GM04503 (cell line): Measurements from ENCODE around the gene ODF4.

Experiments
- DNase-seq: peaks from one replicate; pipeline ENCODE4 v3.0.0-alpha.2; 2012; ENCODE audit warnings: low read depth

ODF4 gene, protein sequence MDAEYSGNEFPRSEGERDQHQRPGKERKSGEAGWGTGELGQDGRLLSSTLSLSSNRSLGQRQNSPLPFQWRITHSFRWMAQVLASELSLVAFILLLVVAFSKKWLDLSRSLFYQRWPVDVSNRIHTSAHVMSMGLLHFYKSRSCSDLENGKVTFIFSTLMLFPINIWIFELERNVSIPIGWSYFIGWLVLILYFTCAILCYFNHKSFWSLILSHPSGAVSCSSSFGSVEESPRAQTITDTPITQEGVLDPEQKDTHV

DNA sequence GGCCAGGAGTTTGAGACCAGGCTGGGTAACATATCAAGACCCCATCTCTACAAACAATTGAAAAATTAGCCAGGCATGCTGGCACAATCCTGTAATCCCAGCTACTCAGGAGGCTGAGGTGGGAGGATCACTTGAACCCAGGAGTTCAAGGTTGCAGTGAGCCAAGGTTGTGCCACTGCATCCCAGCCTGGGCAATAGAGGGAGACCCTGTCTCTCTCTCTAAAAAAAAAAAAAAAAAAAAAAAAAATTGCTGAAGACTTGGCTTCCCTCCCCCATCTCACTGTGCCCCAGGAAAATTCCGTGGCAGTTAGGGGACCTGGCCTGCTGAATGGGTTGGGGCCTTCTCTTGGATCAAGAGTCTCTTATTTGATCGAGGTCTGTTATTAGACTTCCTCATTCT, at the start of gene ODF4:
ODF4 (plus strand) TSS at position 301 of the 400 bp plus-strand sequence. CDS start 212 bp downstream, outside the sequence.
- DNase-seq, result no peak

DNA sequence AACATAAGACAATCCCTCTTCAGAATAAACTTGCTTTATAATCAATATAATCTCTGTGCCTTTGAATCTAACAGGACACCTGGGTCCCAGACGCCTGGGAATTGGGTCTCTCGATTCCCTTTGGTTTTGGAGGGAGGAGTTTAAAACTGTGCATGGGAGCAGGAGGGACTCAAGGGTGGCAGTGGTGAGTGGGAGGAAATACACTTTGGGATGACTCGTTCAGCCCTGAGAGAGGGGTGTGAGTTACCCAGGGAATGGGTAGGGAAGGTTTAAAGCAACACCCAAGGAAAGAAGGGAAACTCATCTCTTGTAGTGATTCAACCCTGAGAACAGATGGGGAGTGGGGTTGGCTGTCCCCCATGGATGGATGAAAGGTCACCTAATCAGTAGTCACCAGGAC, 49.6 kb upstream of the ODF4 start:
- no peak for DNase-seq

DNA sequence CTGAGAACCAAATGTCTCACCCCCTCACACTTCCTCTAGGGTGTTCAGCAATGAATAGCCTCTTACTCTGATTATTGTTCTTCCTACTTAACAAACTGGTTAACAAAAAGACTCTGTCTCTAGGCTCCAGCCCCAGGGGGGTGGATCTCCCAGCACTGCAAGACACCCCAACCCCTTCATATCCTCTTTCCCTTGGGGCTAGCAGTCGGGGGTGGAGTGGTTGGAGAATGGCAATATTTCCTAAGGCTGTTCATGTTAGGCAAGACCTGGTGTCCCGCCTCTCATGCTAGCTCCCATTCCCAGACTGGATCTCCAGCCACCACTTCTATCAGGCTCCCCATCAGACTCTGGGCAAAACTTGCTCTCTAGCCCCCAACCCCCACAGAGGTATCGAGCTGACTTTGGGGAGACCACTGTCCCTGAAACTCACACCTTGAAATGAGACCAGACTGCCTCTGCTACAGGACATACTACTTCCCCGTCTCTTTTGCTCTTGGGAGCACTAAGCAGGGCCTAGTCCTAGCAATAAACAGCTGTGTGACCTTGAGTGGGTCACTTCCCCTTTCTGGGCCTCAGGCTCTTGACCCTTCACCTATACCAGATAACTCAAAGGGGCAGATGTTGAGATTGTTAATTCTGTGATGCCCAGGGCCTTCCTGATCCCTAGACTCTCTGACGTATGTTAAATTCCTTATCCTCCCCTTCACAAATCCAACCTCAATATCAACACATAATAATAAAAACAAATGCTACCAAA, 46.8 kb upstream of the ODF4 start:
- DNase-seq, result no peak

DNA sequence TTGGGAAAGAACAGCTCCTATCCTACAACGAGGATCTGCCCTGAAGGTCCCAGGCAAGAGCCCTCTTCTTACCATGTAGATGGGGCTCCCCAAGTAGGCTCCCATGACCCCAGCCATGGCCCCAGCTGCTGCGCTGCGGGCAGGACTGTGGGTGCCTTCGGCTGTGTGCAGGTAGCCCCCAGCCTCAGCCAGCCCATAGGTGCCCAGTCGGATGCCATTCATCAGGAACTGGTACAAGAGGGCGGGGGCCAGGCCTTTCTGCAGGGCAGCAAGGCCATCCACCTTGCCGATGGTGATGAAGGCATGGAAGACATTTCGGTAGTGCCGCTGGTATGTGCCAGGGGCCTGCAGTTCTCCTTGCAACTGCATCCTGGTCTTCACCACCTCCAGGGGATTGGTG, 45.3 kb upstream of the ODF4 start:
- DNase-seq, result no peak

DNA sequence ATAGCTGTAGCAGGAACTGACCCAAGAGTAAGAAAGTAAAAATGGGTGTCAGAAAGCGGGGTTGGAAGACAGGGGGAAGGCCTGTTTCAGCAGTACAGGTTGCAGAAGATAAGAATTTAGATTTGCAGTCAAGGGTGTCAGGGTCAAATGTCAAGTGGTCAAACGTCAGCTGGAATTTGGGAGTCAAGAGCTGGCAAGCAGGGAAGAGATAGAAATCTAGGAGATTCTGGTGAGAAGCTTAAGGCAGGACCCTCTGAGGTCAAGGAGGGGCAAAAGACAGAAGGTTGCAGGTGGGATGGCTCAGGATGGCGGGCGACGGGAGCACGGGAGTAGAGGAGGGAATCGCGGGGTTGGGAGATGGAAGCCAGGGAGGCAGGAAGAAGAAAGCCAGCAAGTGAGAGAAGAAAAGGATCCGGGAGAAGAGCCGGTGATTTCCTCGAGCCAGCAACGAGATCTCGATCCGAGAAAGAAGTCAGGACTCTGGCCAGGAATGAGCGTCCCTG, 44.8 kb upstream of the ODF4 start:
- no peak for DNase-seq

DNA sequence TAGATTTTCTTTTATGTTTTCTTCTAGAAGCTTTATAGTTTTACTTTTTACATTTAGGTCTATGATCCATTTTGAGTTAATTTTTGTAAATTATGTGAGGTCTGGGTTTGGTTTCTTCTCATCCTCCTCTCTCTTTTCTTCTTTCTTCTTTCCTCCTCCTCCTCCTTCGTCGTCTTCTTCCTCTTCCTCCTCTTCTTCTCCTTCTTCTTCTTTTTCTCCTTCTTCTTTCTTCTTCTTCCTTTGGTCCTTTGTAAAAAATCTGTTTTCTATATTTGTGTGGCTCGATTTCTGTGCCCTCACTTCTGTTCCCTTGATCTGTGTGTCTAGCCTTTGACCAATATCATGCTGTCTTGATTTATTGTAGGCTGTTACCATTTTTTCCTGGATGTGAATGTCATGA, 39.4 kb upstream of the ODF4 start:
- no peak for DNase-seq

DNA sequence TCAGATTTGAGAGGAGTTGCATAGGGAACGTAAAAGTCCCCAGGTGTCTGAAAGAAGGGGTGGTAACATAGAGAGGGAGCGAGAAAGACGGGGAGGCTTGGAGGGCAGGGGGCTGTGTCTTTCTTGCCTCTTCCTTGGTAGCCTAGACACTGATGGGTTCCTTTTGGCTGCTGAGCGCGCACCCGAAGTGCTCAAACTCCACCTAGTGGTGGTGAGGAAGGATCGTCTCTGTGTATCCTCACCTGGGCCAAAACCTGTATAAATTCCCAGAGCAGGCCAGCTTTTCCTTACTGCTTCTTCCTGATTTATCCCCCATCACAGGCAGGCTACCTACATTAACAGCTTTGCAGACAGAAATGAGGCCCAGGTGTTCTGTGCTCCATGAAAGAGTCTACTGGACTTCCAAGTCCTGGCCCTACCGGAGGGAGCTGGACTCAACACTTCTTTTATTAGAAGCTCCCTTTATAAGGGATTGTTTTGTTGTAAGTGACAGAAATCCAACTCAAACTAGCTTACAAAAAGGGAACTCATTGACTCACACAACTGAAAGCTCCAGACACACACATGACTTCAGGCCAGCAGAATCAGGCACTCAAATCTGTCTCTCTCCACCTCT, 38.9 kb upstream of the ODF4 start:
- no peak for DNase-seq

DNA sequence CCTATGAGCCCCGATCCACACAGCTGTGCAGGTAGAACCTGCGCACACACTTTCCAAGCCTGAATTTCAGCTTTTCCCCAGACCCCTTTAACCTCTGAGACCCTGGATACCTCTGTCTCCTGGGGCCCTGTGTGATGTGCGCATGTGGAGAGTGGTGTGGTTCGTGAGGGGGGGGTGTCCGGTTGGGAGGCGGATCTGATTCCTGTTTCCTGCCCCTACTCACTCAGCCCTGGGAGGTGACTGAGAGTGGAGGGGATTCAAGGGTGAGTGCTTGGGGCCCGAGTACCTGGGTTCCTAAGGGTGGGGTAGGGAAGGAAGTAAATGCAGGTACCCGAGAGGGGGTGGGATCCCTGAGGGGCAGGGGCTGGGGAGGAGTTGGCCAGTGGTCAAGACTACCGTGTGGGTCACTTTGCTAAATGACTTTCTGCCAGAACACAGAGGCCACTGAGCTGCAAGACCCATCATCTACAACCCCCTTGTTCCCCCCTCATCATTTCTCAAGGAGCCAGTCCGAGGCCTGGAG, 29.0 kb upstream of the ODF4 start:
- DNase-seq, result no peak

DNA sequence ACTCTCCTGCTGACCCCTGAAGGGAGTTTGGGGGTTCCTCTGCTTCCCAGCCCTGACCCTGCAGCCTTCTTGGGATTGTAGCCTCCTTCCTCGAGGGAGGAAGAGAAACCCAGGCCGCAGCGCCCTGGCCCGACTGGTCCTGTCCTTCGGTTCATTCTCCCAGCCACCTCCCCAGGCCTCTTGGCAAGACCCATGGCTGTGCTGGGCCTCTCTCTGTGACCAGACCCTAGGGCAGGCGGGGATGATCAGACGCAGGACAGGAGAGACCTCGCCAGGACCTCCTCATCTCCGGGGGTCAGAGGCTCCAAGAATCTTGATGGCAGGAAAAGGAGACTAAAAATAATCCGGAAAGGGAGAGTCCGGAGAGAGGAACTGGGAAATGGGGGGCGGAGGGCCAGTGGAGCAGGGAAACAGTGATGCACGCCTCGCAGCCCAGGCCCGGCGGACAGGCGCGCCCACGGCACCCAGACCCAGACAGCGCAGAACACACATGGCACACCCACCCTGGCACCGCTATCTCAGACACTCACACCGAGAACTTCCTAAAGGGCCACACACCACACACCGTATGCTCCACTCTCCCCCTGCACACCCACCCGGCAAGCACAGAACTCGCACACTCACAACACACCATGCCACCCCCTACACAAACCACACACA, 28.4 kb upstream of the ODF4 start:
- no peak for DNase-seq

DNA sequence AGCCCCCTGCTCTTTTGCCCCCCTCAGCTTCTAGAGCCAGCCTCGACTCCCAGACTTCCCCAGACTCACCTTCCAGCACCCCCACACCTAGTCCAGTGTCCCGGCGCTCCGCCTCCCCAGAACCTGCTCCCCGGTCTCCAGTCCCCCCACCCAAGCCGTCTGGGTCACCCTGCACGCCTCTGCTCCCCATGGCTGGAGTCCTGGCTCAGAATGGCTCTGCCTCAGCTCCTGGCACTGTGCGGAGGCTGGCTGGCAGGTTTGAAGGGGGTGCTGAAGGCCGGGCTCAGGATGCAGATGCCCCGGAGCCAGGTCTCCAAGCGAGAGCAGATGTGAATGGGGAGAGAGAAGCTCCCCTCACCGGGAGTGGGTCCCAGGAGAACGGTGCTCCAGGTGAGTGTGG, 27.4 kb upstream of the ODF4 start:
- DNase-seq, result no peak

DNA sequence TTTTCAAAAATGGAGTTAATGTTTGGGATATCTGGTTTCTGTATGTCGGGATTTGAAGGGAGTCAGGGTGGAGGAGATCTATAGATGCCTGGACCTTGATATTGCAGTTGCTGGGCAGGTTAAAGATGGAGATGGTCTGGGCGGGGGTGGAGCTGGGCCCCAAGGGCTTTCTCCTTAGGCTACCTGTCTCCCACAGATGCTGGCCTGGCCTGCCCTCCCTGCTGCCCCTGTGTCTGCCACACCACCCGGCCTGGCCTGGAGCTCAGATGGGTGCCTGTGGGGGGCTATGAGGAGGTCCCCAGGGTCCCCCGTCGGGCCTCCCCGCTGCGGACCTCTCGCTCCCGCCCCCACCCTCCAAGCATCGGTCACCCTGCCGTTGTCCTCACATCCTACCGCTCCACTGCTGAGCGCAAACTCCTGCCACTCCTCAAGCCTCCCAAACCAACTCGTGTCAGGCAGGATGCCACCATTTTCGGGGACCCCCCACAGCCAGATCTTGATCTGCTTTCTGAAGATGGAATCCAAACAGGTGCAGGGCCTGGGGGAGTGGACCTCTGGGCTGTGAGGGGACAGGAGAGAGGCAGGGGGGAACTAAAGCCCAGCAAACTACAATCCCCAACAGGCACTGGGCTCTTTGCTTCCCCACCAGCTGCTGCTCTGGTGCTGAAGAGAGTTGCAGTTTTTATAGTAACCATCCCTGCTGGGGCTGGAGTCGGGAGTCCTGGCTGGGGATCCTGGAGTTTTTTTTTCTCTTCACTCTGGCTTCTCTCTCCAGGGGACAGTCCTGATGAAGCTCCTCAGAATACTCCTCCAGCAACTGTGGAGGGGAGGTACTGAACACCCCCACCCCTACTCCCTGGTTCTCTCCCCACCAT, 26.7 kb upstream of the ODF4 start:
- DNase-seq, result no peak

DNA sequence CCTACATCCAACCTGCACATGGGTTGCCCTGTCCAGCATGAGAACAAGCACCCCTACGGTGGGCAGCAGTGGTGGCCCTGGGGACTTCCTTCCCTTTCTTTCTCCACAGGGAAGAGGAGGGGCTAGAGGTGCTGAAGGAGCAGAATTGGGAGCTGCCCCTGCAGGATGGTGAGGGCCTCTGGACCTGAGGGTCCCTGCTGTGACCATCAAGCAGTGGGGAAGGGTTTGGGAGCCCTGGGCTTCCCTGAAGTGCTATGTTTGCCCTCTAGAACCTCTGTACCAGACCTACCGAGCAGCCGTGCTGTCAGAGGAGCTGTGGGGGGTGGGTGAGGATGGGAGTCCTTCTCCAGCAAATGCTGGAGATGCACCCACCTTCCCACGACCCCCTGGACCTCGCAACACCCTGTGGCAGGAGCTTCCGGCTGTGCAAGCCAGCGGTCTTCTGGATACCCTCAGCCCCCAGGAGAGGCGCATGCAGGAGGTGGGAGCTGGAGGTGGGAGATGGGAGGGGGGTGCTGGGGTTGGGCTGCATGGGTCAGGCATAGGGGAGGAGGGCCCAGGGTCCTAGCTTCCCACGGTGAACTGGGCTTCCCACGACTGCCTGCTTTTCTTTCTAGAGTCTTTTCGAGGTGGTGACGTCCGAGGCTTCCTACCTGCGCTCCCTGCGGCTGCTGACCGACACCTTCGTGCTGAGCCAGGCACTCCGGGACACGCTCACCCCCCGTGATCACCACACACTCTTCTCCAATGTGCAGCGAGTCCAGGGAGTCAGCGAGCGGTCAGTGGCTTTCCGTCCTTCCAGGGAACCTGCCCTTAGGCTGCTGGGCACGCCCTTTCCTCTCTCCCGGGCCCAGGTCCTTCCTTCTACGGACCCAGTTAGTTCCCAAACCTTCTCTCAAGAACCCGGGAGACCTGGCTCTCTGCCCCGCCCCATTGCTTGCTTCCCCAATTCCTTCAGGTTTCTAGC, 24.6 kb upstream of the ODF4 start:
- DNase-seq, result no peak

DNA sequence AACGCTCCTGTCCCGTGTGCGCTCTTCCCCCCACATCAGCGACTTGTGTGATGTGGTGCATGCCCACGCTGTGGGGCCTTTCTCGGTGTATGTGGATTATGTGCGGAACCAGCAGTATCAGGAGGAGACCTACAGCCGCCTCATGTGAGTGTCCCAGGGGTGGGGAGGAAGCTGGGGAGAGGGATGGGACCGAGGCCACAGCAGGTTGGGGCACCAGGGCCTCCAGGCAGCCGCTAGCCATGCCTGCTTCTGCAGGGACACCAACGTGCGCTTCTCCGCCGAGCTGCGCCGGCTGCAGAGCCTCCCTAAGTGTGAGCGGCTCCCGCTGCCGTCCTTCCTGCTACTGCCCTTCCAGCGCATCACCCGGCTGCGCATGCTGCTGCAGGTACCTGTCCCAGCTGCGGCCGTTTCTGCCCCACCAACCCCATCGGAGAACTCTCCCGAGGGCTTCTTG, 23.8 kb upstream of the ODF4 start:
- DNase-seq, result no peak

DNA sequence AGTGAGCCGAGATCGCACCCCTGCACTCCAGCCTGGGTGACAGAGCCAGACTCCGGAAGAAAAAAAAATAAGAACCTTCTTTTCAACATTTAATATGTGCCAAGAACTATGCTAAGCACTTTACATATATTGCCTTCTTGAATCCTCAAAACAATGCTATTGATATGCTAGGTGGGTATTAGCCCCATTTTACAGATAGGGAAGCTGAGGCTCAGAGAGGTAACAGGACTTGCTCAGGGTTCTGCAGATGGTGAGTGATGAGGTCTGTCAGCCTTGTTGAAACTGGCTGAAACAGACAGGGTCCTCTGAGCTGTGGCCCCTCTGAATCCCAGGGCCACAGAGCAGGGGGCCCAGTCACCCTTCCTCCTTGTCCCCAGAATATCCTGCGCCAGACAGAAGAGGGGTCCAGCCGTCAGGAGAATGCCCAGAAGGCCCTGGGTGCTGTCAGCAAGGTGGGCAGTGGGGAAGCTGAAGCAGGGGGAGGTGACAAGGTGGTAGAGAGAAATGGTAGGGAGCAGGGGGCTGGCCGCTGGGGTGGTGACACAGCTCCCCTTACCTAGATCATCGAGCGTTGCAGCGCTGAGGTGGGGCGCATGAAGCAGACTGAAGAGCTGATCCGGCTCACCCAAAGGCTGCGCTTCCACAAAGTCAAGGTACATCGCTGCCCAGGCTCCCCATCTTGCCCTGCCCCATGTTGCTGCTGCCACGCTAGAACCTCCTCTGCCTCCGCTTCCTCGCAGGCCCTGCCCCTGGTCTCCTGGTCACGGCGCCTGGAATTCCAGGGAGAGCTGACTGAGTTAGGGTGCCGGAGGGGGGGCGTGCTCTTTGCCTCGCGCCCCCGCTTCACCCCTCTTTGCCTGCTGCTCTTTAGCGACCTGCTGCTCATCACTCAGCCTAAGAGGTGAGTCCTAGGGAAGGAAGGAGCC, 21.4 kb upstream of the ODF4 start:
- DNase-seq, result no peak

DNA sequence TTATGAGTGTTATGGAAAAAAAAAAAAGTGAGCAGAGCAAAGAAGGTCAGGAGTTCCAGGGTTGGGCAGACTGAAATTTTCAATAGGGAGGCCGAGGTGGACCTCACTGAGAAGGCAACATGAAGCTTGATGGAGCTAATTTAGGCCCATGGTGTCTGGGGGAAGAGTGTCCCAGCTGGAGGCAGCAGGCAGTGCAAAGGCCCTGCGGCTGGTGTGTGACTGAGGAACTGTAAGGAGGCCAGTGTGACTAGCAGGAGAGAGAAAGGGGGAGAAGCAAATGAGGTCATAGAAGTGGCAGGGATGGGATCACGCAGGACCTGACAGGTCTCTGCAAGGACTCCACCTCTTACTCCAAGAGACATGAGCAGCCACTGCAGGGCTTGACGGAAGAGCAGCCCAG, 19.4 kb upstream of the ODF4 start:
- no peak for DNase-seq

DNA sequence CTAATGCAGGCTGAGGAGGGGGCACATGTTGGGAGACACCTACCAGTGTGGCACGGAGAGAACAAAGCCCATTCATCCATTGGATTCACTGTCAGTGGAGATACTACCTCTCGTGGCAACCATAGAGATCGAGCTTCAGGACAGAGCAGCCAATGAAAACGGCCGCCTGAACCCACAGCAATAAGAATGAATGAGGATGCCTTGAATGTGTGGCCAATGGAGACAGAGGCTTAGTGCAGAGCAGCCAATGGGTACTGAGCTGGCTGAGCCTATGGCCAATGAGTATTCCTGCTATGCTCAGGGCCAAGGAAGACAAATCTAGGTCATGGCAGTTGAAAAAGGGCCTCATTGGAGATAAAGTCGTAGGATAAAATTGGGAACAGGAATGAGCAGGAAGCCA, 18.6 kb upstream of the ODF4 start:
- DNase-seq, result no peak

DNA sequence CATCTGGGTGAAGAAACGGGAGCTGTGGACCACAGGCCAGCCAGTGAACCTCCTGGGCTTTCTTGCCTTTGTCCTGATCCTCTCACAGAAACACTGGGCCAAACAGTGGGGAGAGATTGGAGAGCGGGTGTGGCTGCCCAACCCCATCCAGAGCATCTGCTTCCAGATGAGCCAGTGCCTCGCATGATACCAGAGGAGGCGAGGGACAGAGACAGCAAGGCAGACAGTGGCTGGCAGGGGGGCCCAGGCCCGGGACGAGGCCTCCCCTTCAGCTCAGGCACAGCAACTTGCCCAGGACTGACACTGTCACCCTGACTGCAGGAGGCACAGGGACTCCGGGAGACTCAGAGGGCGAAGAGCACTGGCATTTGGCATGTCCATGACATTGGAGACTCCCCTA, 17.6 kb upstream of the ODF4 start:
- no peak for DNase-seq

DNA sequence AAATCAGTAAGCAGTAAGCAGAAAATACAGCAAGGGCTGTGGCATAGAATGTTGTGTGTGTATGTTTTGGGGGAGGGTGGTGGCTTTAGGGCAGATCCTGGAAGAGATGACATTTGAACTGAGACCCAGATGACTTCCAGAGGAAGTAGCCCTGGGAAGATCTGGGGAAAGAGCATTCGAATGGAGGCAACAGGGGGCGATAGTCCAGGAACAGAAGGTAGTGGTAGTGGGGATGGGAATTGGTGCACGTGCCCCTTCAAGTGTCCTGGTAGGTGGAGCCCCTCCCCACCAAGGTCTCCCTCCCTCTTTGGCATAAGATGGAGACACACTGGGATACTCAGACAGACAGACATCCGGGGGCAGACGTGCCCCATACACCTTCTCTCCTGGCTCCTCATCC, 15.5 kb upstream of the ODF4 start:
- no peak for DNase-seq

DNA sequence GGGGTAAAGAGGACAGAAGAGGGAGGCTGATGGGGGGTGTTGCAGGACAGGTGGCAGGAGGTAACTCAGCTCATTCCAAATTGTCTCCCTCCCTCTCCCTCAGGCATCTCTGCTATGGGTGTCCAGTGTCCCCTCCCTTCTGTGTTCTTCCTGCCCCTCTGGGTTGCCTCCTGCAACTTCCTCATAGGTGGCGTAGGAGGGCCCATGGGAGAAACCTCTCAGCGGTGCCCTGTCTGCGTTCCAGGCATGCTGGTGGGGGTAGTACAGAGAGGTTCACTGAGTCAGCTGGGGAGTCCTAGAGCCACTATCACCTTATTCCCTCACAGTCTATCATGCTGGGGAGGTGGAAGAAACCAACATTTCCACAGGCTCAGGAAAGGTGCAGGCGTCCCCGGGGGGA, 14.7 kb upstream of the ODF4 start:
- no peak for DNase-seq
